Peyer's patch (tissue), 4 donors: Measurements from ENCODE around the gene PXK. TPM values are rescaled to one million over a fixed set of nuclear protein-coding genes. Genes with fewer than 3 reads are reported as not detected.

Source experiments
- DNase-seq, 3 donors: peaks; one replicate each; pipeline ENCODE4 v3.0.0-alpha.2; 2017 to 2019
- H3K27ac ChIP-seq, 4 donors: fragments of 200-600 bp; sonication (generic); one replicate each; pipeline ENCODE4 v1.5.1; 2016 to 2019
- H3K27me3 ChIP-seq, 2 donors: fragments of 200-600 bp; sonication (generic); one replicate each; pipeline ENCODE4 v1.5.1; 2019
- H3K36me3 ChIP-seq, 3 donors: fragments of 200-600 bp; sonication (generic); one replicate each; pipeline ENCODE4 v1.5.1; 2016 to 2019
- H3K4me1 ChIP-seq, 4 donors: fragments of 200-600 bp; sonication (generic); one replicate each; pipeline ENCODE4 v1.5.1; 2016 to 2019
- H3K4me3 ChIP-seq, 4 donors: fragments of 200-600 bp; sonication (generic); 1 replicate in 3 of 4; 2 replicates in 1 of 4; pipeline ENCODE4 v1.5.1; 2016 to 2019; ENCODE audit warnings: mild to moderate bottlenecking in 1 of 4
- H3K9me3 ChIP-seq, 4 donors: fragments of 200-600 bp; sonication (generic); one replicate each; pipeline ENCODE4 v1.5.1; 2016 to 2019; ENCODE audit warnings: mild to moderate bottlenecking in 1 of 4
- POLR2A ChIP-seq, 2 donors: fragments of 450-650 bp; IDR thresholded peaks; one replicate each; pipeline ENCODE4 v1.5.1; 2017; ENCODE audit warnings: antibody characterized with exemption in 2 of 2, mild to moderate bottlenecking in 2 of 2, moderate library complexity in 2 of 2
- total RNA-seq, 4 donors: library from RNA; depleted of rRNA; stranded (reverse); fragments of >200 nt; gene quantifications; one replicate each; pipeline ENCODE4 v1.1.0, GENCODE V29; 2016
- TF ChIP-seq, protein P1 (sequence below), 6 experiments: fragments of 450-650 bp in 4 of 6; fragments of 200-600 bp in 2 of 6; sonication (generic) in 1 of 6; IDR thresholded peaks; one replicate each; pipeline ENCODE4 v1.5.1; 2017 to 2019; ENCODE audit warnings: antibody characterized with exemption in 6 of 6, mild to moderate bottlenecking in 3 of 6, moderate library complexity in 1 of 6

PXK gene
- total RNA-seq, 4 donors from 2014 or later = 15.3 to 73.4 (median 28.4) TPM

DNA sequence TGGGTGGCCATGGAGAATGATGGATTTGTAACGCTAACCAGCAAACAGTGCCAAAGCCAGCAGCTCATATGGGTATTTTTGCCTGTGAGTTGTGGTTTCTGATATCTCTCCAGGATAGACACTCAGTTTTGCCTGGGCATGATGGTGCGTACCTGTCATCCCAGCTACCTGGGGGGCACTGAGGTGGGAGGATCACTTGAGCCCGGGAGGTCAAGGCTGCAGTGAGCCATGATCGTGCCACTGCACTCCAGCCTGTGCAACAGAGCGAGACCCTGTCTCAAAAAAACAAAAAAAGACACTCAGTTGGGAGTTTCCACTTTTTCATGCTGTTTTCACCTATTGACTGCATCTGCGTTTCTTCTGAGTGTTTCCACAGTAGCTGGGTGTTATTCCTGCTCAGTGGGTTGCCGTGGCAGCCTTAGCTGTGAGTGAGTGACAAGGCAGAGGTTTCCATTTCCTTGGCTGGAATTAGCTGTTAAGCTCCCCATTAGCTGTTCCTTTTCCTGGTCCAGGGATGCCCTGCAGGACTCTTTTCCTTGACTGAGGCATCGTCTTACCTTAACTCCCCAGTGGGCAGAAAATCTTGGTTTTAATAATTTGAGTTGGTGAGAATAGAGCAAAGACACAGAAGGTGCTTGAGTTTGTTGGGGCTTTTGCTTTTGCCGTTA lies 40.9 kb upstream of the PXK start:
- no peaks in the 10 kb centered on the region for H3K4me1 ChIP-seq
- no peak for DNase-seq
- H3K36me3 ChIP-seq = peaks cover 0 to 14% (median 0%) of the 10 kb centered on the region in 3 donors
- H3K27ac ChIP-seq = no peak overlapping the region
- TF ChIP-seq, protein P1, sequence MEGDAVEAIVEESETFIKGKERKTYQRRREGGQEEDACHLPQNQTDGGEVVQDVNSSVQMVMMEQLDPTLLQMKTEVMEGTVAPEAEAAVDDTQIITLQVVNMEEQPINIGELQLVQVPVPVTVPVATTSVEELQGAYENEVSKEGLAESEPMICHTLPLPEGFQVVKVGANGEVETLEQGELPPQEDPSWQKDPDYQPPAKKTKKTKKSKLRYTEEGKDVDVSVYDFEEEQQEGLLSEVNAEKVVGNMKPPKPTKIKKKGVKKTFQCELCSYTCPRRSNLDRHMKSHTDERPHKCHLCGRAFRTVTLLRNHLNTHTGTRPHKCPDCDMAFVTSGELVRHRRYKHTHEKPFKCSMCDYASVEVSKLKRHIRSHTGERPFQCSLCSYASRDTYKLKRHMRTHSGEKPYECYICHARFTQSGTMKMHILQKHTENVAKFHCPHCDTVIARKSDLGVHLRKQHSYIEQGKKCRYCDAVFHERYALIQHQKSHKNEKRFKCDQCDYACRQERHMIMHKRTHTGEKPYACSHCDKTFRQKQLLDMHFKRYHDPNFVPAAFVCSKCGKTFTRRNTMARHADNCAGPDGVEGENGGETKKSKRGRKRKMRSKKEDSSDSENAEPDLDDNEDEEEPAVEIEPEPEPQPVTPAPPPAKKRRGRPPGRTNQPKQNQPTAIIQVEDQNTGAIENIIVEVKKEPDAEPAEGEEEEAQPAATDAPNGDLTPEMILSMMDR (IDR thresholded peaks at IDR 0.05) = no peak
- no peak for TF ChIP-seq POLR2A (IDR thresholded peaks at IDR 0.05)
- H3K4me3 ChIP-seq = no peak overlapping the region
- no peaks in the 10 kb centered on the region for H3K27me3 ChIP-seq
- peaks cover 0 to 5% (median 0%) of the 10 kb centered on the region in 4 donors for H3K9me3 ChIP-seq

GRCh38 chr3:58292866-58293265 lies 39.8 kb upstream of the PXK start:
- Histone ChIP-seq H3K36me3 (peaks cover 0 to 5% (median 0%) of the 10 kb centered on the region in 3 donors), H3K27ac (no peak overlapping the region), H3K4me1 (no peaks in the 10 kb centered on the region), H3K9me3 (peaks cover 0 to 5% (median 0%) of the 10 kb centered on the region in 4 donors), H3K4me3 (no peak overlapping the region), H3K27me3 (no peaks in the 10 kb centered on the region)
- TF ChIP-seq POLR2A (IDR thresholded peaks at IDR 0.05) = no peak
- TF ChIP-seq, protein P1 (IDR thresholded peaks at IDR 0.05) = no peak
- DNase-seq = no peak

DNA sequence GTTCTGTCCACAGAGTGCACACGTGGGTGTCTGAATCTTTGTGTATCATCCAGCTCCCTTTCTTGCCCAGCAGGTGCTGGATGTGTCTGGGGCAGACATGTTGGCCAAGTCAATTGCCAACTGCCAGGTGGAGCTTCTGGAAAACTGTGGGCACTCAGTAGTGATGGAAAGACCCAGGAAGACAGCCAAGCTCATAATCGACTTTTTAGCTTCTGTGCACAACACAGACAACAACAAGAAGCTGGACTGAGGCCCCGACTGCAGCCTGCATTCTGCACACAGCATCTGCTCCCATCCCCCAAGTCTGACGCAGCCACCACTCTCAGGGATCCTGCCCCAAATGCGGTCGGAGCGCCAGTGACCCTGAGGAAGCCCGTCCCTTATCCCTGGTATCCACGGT lies 39.2 kb upstream of the PXK start:
- DNase-seq = no peak
- H3K4me3 ChIP-seq = no peak overlapping the region
- no peaks in the 10 kb centered on the region for H3K27me3 ChIP-seq
- TF ChIP-seq, protein P1 (IDR thresholded peaks at IDR 0.05) = no peak
- no peak for TF ChIP-seq POLR2A (IDR thresholded peaks at IDR 0.05)
- no peak overlapping the region for H3K27ac ChIP-seq
- H3K36me3 ChIP-seq = no peaks in the 10 kb centered on the region
- peaks cover 0 to 5% (median 0%) of the 10 kb centered on the region in 4 donors for H3K9me3 ChIP-seq
- no peaks in the 10 kb centered on the region for H3K4me1 ChIP-seq

GRCh38 chr3:58296269-58296668 lies 36.4 kb upstream of the PXK start:
- Histone ChIP-seq H3K27ac (no peak overlapping the region), H3K36me3 (no peaks in the 10 kb centered on the region), H3K9me3 (peaks cover 0 to 5% (median 0%) of the 10 kb centered on the region in 4 donors), H3K27me3 (no peaks in the 10 kb centered on the region), H3K4me3 (no peak overlapping the region), H3K4me1 (no peaks in the 10 kb centered on the region)
- no peak for DNase-seq
- no peak for TF ChIP-seq POLR2A (IDR thresholded peaks at IDR 0.05)
- TF ChIP-seq, protein P1 (IDR thresholded peaks at IDR 0.05) = no peak

GRCh38 chr3:58296843-58297242 lies 35.8 kb upstream of the PXK start:
- no peak for TF ChIP-seq POLR2A (IDR thresholded peaks at IDR 0.05)
- TF ChIP-seq, protein P1 (IDR thresholded peaks at IDR 0.05) = no peak
- H3K4me1 ChIP-seq = no peaks in the 10 kb centered on the region
- H3K9me3 ChIP-seq = peaks cover 0 to 5% (median 0%) of the 10 kb centered on the region in 4 donors
- no peaks in the 10 kb centered on the region for H3K27me3 ChIP-seq
- no peak overlapping the region for H3K27ac ChIP-seq
- DNase-seq = no peak
- no peak overlapping the region for H3K4me3 ChIP-seq
- no peaks in the 10 kb centered on the region for H3K36me3 ChIP-seq
